ENCODE results near the gene TMEM185B.

DNA sequence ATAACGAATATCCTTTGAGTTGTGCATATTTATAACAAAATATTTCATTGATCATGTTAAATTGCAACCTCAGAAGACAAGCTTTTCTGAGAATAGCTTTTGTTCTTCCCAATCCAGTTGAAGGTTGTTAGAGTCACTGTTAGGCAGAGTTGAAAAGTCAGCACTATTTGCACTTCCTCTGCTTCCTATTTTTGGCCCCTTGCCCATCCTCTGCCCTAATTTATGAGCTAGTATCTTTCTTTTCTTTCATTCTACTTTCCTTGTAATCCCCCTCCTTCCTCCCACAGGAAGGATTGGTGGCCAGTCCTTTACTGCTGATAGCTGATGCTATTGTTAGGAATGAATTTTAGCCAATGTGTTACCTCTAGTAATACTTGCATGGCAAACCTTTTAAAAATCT is 34.3 kb upstream of the TMEM185B start:
- TF ChIP-seq, protein P1, sequence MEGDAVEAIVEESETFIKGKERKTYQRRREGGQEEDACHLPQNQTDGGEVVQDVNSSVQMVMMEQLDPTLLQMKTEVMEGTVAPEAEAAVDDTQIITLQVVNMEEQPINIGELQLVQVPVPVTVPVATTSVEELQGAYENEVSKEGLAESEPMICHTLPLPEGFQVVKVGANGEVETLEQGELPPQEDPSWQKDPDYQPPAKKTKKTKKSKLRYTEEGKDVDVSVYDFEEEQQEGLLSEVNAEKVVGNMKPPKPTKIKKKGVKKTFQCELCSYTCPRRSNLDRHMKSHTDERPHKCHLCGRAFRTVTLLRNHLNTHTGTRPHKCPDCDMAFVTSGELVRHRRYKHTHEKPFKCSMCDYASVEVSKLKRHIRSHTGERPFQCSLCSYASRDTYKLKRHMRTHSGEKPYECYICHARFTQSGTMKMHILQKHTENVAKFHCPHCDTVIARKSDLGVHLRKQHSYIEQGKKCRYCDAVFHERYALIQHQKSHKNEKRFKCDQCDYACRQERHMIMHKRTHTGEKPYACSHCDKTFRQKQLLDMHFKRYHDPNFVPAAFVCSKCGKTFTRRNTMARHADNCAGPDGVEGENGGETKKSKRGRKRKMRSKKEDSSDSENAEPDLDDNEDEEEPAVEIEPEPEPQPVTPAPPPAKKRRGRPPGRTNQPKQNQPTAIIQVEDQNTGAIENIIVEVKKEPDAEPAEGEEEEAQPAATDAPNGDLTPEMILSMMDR (IDR thresholded peaks at IDR 0.05), result no peak
- no peak for TF ChIP-seq POLR2A (IDR thresholded peaks at IDR 0.05)

All from lower leg skin (tissue), 3 donors.